K562 (cell line): ENCODE results near the gene ZCCHC4. TPM values are rescaled to one million over a fixed set of nuclear protein-coding genes. Genes with fewer than 3 reads are reported as not detected.

Source experiments
- ATAC-seq: fragments of 200-7000 bp; cut with Tn5 transposase; 3 replicates; pipeline ENCODE4 v1.9.1; 2020; ENCODE audit warnings: moderate library complexity
- BruUV-seq: library from RNA; stranded (reverse); fragments of 400-500 nt; replicated peaks from 2 replicates; lab custom pipeline; 2021; lab: Mats Ljungman, UMichigan
- CTCF ChIA-PET: fragments of 300-600 bp; formaldehyde crosslinking; extraction: SDS; loops from one replicate; lab custom pipeline; 2021; ENCODE audit warnings: low intra/inter-chr PET ratio; lab: Yijun Ruan, JAX
- POLR2A ChIA-PET: fragments of 300-600, 350-650 bp; sonication (Branson Sonifier 250); formaldehyde crosslinking; extraction: SDS; loops from one replicate; lab custom pipeline; 2021; ENCODE audit warnings: antibody characterized with exemption, inconsistent platforms; lab: Yijun Ruan, JAX
- DNase-seq, 4 experiments: peaks; one replicate each; pipeline versions ENCODE4 v3.0.0 to v3.0.0-alpha.2; 2011 to 2018; ENCODE audit warnings: low spot score in 3 of 4, mixed read lengths in 3 of 4; ENCODE audit errors: extremely low read depth in 1 of 4
- FAIRE-seq: peaks from 2 replicates; lab custom pipeline; 2011; peaks lifted over from hg19 to GRCh38; lab: Jason Lieb, UNC
- H2AFZ ChIP-seq: 2 replicates; pipeline ENCODE4 v1.6.0; 2011; ENCODE audit warnings: low read depth, low read length, control low read depth, inconsistent platforms
- H3K27ac ChIP-seq: fragments of 200-600 bp; 3 replicates; pipeline ENCODE4 v1.8.0; 2011; ENCODE audit warnings: low read depth, mild to moderate bottlenecking, control low read depth, inconsistent platforms, low read length, moderate library complexity, mixed read lengths; ENCODE audit errors: extremely low read depth
- H3K27me3 ChIP-seq, 2 experiments: fragments of 300-600 bp in 1 of 2; 2 replicates in 1 of 2; 3 replicates in 1 of 2; pipeline versions ENCODE4 v1.6.0 to v1.8.0; 2011; ENCODE audit warnings: inconsistent platforms in 2 of 2, low read length in 2 of 2, mild to moderate bottlenecking in 1 of 2, mixed read lengths in 1 of 2, moderate library complexity in 1 of 2; ENCODE audit not compliant: control insufficient read depth in 2 of 2, insufficient read depth in 2 of 2
- H3K36me3 ChIP-seq: fragments of 300-600 bp; 3 replicates; pipeline ENCODE4 v1.8.0; 2011; ENCODE audit warnings: mild to moderate bottlenecking, low read length, inconsistent platforms; ENCODE audit not compliant: control insufficient read depth, insufficient read depth
- H3K4me1 ChIP-seq, 2 experiments: fragments of 200-600 bp in 1 of 2; replicated peaks in 1 of 2; 2 replicates in 1 of 2; 3 replicates in 1 of 2; pipeline versions ENCODE4 v1.5.1 to v1.8.0; 2011; ENCODE audit warnings: inconsistent platforms in 2 of 2, low read length in 2 of 2, mild to moderate bottlenecking in 1 of 2, mixed read lengths in 1 of 2, moderate library complexity in 1 of 2; ENCODE audit not compliant: control insufficient read depth in 2 of 2, insufficient read depth in 2 of 2
- H3K4me2 ChIP-seq: 2 replicates; pipeline ENCODE4 v1.6.1; 2011; ENCODE audit warnings: low read length, control low read depth, inconsistent platforms, mixed read lengths; ENCODE audit not compliant: insufficient read depth
- H3K4me3 ChIP-seq: fragments of 200-600 bp; sonication (generic), shearing (Covaris generic); 2 replicates; pipeline ENCODE4 v1.5.1; 2016; ENCODE audit warnings: control low read depth, inconsistent platforms
- H3K79me2 ChIP-seq: fragments of 200-600 bp; 3 replicates; pipeline ENCODE4 v1.8.0; 2011; ENCODE audit warnings: low read length, inconsistent platforms; ENCODE audit not compliant: control insufficient read depth, insufficient read depth
- H3K9ac ChIP-seq, 2 experiments: 2 replicates each; pipeline versions ENCODE4 v1.6.0 to v1.6.1; 2011; ENCODE audit warnings: low read depth in 2 of 2, low read length in 2 of 2, control low read depth in 1 of 2, inconsistent platforms in 1 of 2, mild to moderate bottlenecking in 1 of 2, mixed read lengths in 1 of 2; ENCODE audit not compliant: insufficient read depth in 1 of 2
- H3K9me1 ChIP-seq: one replicate; pipeline ENCODE4 v1.6.0; 2011; ENCODE audit warnings: inconsistent platforms, mild to moderate bottlenecking, low read length, moderate library complexity; ENCODE audit not compliant: control insufficient read depth, insufficient read depth
- H3K9me3 ChIP-seq: replicated peaks from 2 replicates; pipeline ENCODE4 v1.5.1; 2011; ENCODE audit warnings: low read depth, low read length, inconsistent platforms; ENCODE audit not compliant: control insufficient read depth, insufficient read depth
- H4K20me1 ChIP-seq: replicated peaks from 2 replicates; pipeline ENCODE4 v1.6.1; 2011; ENCODE audit warnings: low read length, inconsistent platforms, mixed read lengths; ENCODE audit not compliant: control insufficient read depth, insufficient read depth
- BMI1 ChIP-seq: fragments of 150-350 bp; IDR thresholded peaks from 2 replicates; pipeline ENCODE4 v1.6.1; 2014; ENCODE audit warnings: low read length
- CEBPZ ChIP-seq: fragments of 150-350 bp; IDR thresholded peaks from 2 replicates; pipeline ENCODE4 v1.6.1; 2014; ENCODE audit warnings: low read depth, mild to moderate bottlenecking, low read length, borderline replicate concordance
- CREB1 ChIP-seq, 2 experiments: sonication (generic) in 1 of 2; formaldehyde crosslinking in 1 of 2; IDR thresholded peaks; 2 replicates each; pipeline versions ENCODE4 v1.6.1 to v1.8.0; 2012 to 2022; ENCODE audit warnings: inconsistent platforms in 1 of 2, mild to moderate bottlenecking in 1 of 2, missing genetic modification reagents in 1 of 2, moderate library complexity in 1 of 2
- FOXK2 ChIP-seq, 2 experiments: fragments of 450-650 bp; IDR thresholded peaks in 1 of 2; conservative IDR thresholded peaks in 1 of 2; 2 replicates each; pipeline ENCODE4 v1.6.1; 2016; ENCODE audit warnings: low read depth in 2 of 2, mild to moderate bottlenecking in 1 of 2
- MYC ChIP-seq, 2 experiments: fragments of 250-450 bp in 1 of 2; sonication (Bioruptor Pico) in 1 of 2; IDR thresholded peaks; 2 replicates each; pipeline versions ENCODE4 v1.5.1 to v1.6.1; 2012 to 2021; ENCODE audit warnings: low read depth in 2 of 2, borderline replicate concordance in 1 of 2, improper control_type of control experiment in 1 of 2, low read length in 1 of 2, mild to moderate bottlenecking in 1 of 2, moderate library complexity in 1 of 2
- RAD51 ChIP-seq: fragments of 450-650 bp; IDR thresholded peaks from 2 replicates; pipeline ENCODE4 v1.7.1; 2016; ENCODE audit warnings: low read depth, mild to moderate bottlenecking, borderline replicate concordance
- SREBF2 ChIP-seq: sonication (generic); formaldehyde crosslinking; IDR thresholded peaks from 2 replicates; pipeline ENCODE4 v1.4.0; 2020; ENCODE audit warnings: mild to moderate bottlenecking, missing genetic modification reagents
- TRIM24 ChIP-seq, 2 experiments: fragments of 450-650 bp; IDR thresholded peaks; 2 replicates each; pipeline ENCODE4 v1.6.1; 2016
- ZNF134 ChIP-seq: fragments of 250-450 bp; sonication (Bioruptor Pico); conservative IDR thresholded peaks from 2 replicates; pipeline ENCODE4 v1.4.0; 2020
- ZNF212 ChIP-seq: fragments of 450-650 bp; formaldehyde crosslinking; IDR thresholded peaks from 2 replicates; pipeline ENCODE4 v1.4.0; 2020; ENCODE audit warnings: mild to moderate bottlenecking
- ZNF41 ChIP-seq: fragments of 250-450 bp; sonication (Bioruptor Pico); conservative IDR thresholded peaks from 2 replicates; pipeline ENCODE4 v1.4.0; 2020; ENCODE audit warnings: mild to moderate bottlenecking
- whole genome bisulfite sequencing: fragments of 100-300 bp; shearing (Covaris generic); methylation state at CpG from one replicate; pipeline ENCODE4 v1.1.6; 2016; ENCODE audit warnings: low coverage, mixed read lengths; ENCODE audit not compliant: insufficient coverage; ENCODE audit errors: missing lambda C conversion rate; 5-methylcytosine and 5-hydroxymethylcytosine counted together
- in situ Hi-C: fragments of 300-500 bp; cut with MboI; formaldehyde crosslinking; loops from 4 replicates; pipeline ENCODE4 v1.15.0; 2018; ENCODE audit warnings: inconsistent platforms, mixed read lengths
- intact Hi-C: fragments of 100-400 bp; cut with micrococcal nuclease; formaldehyde crosslinking; loops from 2 replicates; pipeline ENCODE4 v1.14.2; 2022
- polyA plus RNA-seq, 8 experiments: library from polyadenylated mRNA; depleted of rRNA in 4 of 8; stranded (reverse) in 5 of 8; unstranded in 3 of 8; fragments of >200 nt; fragmentation: Nextera tagmentation in 2 of 8; fragmentation: Illumina TruSeq in 1 of 8; extraction: Ambion mirVana in 2 of 8; extraction: Trizol in 1 of 8; gene quantifications; 2 replicates each; pipeline versions ENCODE4 v1.2.1 to v1.2.3, GENCODE V29; 2011 to 2014; ENCODE audit warnings: inconsistent platforms in 1 of 8, missing spikeins in 1 of 8
- total RNA-seq, 7 experiments: library from RNA; depleted of rRNA in 6 of 7; stranded (reverse); fragments of >200 nt in 6 of 7; fragmentation: Illumina TruSeq in 2 of 7; extraction: Trizol in 2 of 7; gene quantifications; 2 replicates each; pipeline versions ENCODE4 v1.2.1 to v1.2.3, GENCODE V29; 2011 to 2021; ENCODE audit warnings: low replicate concordance in 1 of 7

Gene ZCCHC4
- total and polyA plus RNA-seq, 9 of the 15 experiments (the other 6 are each of a cell fraction or from before 2014, with no cell fraction given), result 5.3 to 26.1 (median 15.2) TPM

GRCh38 chr4:25301471-25301870, 11.1 kb upstream of the ZCCHC4 start:
- TF ChIP-seq SREBF2 (no peak), CREB1 (IDR thresholded peaks at IDR 0.05) (no peak), CREB1 (CRISPR knock-in tag; IDR thresholded peaks at IDR 0.05) (no peak), MYC (IDR thresholded peaks at IDR 0.05; ENCODE audit: low read depth, low read length) (no peak), MYC (CRISPR knock-in tag; IDR thresholded peaks at IDR 0.05; ENCODE audit: borderline replicate concordance, low read depth) (no peak), ZNF212 (no peak)
- TF ChIP-seq, all 486 proteins: peak for 0
- H3K4me3 ChIP-seq, result no peak overlapping the region
- H2AFZ ChIP-seq, result no peak overlapping the region
- in situ Hi-C loops, result no loop called here
- CTCF ChIA-PET, result no interaction called here
- no peaks in the 10 kb centered on the region for H3K9me3 ChIP-seq
- DNase-seq (no peak), ATAC-seq (no peak), FAIRE-seq (no peak)
- H3K27ac ChIP-seq, result no peak overlapping the region
- no TSS peak for BruUV-seq
- no peaks in the 10 kb centered on the region for H3K79me2 ChIP-seq
- no peaks in the 10 kb centered on the region for H4K20me1 ChIP-seq
- no peak overlapping the region for H3K9ac ChIP-seq
- H3K4me2 ChIP-seq, result no peak overlapping the region
- H3K9me1 ChIP-seq, result no peaks in the 10 kb centered on the region
- peaks cover 0 to 1% of the 10 kb centered on the region in 2 experiments; a peak in 1 of 5 replicates for H3K4me1 ChIP-seq
- POLR2A ChIA-PET, result interaction anchor here (1.3 kb wide), 1 partner anchor 11 kb away, joined by 4 read pairs; the partner anchor contains the start of gene ZCCHC4
- intact Hi-C loops, result no loop called here
- peaks cover 21 to 24% of the 10 kb centered on the region in 2 experiments for H3K27me3 ChIP-seq
- H3K36me3 ChIP-seq, result no peaks in the 10 kb centered on the region
- WGBS, result 30% methylated on average over 4 of the region's 4 CpGs

- no peak for ATAC-seq
- no peak overlapping the region for H3K27ac ChIP-seq
- 34% methylated on average over 7 of the region's 9 CpGs for WGBS
- CTCF ChIA-PET, result no interaction called here
- no peaks in the 10 kb centered on the region for H3K36me3 ChIP-seq
- no peak for TF ChIP-seq FOXK2 (conservative IDR thresholded peaks at IDR 0.05 in 1 of 2, IDR thresholded peaks at IDR 0.05 in 1 of 2; ENCODE audit: low read depth in 2 of 2)
- TF ChIP-seq ZNF41 (CRISPR knock-in tag), result no peak
- no peak for TF ChIP-seq ZNF134
- TF ChIP-seq RAD51, result peak; percentile 68
- no peak for TF ChIP-seq CEBPZ
- peak in 1 of 2 experiments; percentile 52; a peak in 1 of 4 replicates for TF ChIP-seq TRIM24 (IDR thresholded peaks at IDR 0.05)
- TF ChIP-seq BMI1, result no peak
- POLR2A ChIA-PET, result interaction anchor here (0.6 to 1.3 kb wide), 3 partner anchors 9 to 12 kb away, joined by 3 to 4 read pairs (median 3); partner anchors contain the start of gene ZCCHC4
- H3K27me3 ChIP-seq, result peaks cover 20 to 21% of the 10 kb centered on the region in 2 experiments
- H3K4me1 ChIP-seq, result peaks cover 0 to 6% of the 10 kb centered on the region in 2 experiments; a peak in 2 of 5 replicates
- H3K4me3 ChIP-seq, result no peak overlapping the region
- no peak overlapping the region for H2AFZ ChIP-seq
- H3K79me2 ChIP-seq, result no peaks in the 10 kb centered on the region
- H3K9me1 ChIP-seq, result no peaks in the 10 kb centered on the region
- intact Hi-C loops (no loop called here), in situ Hi-C loops (no loop called here)
- no peak overlapping the region for H3K4me2 ChIP-seq
- BruUV-seq, result no TSS peak
- H4K20me1 ChIP-seq, result no peaks in the 10 kb centered on the region
- no peak for DNase-seq
- H3K9ac ChIP-seq, result no peak overlapping the region
- H3K9me3 ChIP-seq, result no peaks in the 10 kb centered on the region
- FAIRE-seq, result no peak
Measured at GRCh38 chr4:25302626-25303025, 9.9 kb upstream of the ZCCHC4 start.
